Posterior vena cava (tissue), 2 donors: ENCODE data around the gene MYRF. TPM values are rescaled to one million over a fixed set of nuclear protein-coding genes. Genes with fewer than 3 reads are reported as not detected.

Experiments
- DNase-seq: peaks from one replicate; pipeline ENCODE4 v3.0.0-alpha.2; 2020; ENCODE audit warnings: low spot score
- intact Hi-C, 2 donors: fragments of 100-400 bp; cut with DNase I; formaldehyde crosslinking; loops; one replicate each; pipeline versions ENCODE4 v1.14.1 to v1.14.2; 2022 to 2023
- total RNA-seq, 2 donors: library from RNA; stranded (reverse); fragmentation: NEBNext Ultra II Directional; extraction: Animal tissue kit (Norgen Biotek cat#: 25700); gene quantifications; one replicate each; pipeline ENCODE4 v1.2.1, GENCODE V29; 2021
- donor health status: DM: yes; HTN: yes; CAD: no.
- donor health status: DM: yes; HTN: yes; CAD: no.

MYRF gene
- total RNA-seq, 2 donors from 2014 or later: 3.1 to 3.7 TPM

DNA sequence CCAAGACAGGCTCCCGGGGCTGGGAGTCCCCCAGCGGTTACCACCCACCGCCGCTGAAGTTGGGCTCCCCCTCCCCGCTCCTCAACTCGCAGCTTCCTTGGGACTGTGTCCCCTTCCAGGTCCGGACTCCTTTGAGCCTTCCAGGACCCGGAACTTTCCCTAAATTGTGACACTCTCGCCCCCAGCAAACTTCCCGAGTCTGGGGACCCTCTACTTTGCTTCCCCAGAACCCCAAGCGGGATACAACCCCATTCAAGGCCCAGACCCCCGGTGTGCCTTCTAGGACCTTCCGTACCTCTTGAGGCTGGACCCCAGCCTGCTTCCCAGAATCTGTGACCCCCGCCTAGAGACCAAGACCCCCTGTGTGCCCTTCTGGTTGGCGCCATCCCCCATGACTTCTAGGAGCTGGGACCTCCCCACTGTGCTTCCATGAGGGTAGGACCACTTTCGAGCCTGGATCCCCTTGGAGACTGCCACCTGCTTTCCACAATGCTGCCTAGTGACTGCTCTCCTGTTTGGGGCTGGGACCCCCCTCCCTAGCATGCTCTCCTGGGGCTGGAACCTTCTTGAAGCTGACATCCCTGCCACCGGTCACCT is 587 bp downstream of the MYRF start:
- no peak for DNase-seq
- intact Hi-C loops: no loop called here

DNA sequence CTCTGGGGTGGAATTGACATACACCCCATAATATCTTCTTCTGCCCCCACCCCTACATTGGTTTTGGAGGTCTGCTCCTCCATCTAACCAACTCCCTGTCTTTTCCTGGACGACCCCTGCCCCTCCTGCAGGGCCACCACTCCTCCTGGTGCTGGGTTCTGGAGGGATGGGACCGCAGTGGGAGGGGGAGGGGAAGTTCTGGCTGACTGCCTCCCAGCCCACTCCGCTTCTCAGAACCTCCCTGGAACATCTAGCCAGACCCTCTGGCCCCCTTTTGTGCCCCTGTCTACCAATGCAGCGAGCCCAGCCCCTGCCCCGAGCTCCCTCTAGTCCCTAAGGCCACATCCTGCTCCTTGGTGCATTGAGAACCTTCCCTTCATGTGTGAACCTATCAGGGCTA is 1.2 kb downstream of the MYRF start:
- DNase-seq: no peak
- intact Hi-C loops: no loop called here

DNA sequence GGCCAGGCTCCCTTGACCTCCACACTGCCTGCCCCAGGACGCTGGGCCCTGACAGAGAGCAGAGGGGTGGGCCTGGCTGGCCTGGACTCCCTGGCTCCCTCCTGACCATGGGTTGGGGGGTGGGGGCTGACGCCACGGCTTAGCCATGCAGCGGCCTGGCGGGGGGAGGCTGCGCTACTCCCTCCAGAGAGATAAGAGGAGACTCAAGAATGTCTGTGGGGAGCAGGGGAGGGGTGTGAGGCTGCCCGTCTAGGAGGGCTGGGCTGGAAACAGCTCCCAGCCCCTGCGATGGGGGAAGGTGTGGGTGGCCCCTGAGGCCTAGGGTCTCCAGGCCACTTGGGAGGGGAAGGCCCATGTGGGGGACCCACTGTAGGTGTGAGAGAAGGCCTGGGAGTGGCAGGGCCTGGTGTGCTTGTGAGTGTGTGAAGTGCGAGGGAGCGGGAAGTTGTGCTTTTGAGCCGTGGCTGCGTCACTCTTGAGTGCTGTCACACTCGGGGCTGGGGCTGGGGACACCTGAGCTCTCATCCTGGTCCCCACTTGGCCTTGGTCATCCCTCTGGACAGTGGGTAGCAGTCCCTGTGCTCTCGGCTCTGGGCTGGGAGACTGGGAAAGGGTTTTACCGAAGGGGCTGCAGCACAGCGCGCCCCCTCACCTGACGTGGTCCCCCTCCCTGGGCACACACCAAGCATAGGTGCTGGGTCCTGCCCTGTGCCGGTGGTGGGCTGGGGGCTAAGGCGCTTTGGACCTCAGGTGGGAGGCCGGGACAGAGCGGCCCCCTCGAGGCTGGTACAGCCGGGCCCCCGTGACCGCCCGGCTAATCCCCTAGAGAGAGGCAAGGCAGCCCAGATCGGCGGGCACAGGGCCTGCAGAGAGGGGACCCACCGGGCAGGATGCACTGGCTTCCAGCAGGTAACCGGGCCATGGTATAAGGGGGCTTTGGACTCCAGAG is 2.4 kb downstream of the MYRF start:
- DNase-seq: no peak
- intact Hi-C loops: no loop called here

DNA sequence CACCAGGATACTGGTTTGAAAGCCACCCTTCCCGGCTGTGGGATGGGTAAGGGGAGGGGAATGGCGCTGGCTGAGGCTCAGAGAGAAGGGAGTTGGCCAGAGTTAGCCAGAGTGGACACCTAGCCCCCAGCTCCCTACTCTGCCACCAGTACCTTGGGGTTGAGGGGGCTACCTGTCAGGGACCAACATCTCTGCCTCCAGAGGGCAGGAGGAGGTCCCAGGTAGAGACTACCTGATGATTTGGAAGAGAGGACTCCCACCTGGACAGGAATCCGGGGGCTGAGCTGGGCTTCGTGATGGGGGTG is 3.7 kb downstream of the MYRF start:
- DNase-seq: no peak
- intact Hi-C loops: loop anchor here in 1 of 2 donors (1.0 kb wide), 1 partner anchor 26 kb away; no protein-coding TSS in a partner anchor

DNA sequence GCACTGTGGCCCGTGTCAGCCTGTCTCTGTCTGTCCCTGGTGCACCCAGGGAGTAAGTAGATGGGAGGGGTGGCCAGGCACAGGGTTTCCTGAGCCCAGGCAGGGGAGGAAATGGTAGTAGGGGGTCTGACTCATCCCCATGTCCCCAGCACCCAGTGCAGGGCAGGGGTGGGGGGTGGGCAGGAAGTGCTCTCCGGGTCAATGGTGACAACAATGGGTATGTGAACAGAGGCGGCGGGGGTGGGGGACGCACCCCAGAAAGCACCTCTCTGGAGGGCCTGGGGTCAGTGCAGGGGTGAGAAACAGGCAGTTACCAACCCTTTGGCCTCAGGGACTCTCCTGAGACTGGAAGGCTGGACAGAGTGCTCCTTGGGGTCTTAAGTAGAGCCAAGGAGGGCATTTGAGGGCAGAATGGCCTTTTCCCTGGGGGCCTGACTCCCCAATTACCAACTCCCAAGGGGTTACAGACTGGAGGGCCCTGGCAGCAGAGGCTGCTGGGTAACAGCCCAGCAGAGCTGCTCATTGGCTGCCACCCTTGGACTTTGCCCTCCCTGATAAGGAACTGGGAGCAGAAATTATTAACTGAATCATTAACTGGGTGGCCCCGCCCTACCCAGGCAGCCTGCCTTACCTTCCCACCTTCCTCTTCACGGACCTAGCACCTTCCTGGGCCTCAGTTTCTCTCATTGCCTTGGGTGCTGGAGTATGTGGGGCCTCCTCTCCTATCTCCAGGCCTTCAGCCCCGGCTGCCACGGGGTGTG is 4.2 kb downstream of the MYRF start:
- intact Hi-C loops: loop anchor here in 1 of 2 donors (1.0 kb wide), 1 partner anchor 26 kb away; no protein-coding TSS in a partner anchor
- DNase-seq: no peak

DNA sequence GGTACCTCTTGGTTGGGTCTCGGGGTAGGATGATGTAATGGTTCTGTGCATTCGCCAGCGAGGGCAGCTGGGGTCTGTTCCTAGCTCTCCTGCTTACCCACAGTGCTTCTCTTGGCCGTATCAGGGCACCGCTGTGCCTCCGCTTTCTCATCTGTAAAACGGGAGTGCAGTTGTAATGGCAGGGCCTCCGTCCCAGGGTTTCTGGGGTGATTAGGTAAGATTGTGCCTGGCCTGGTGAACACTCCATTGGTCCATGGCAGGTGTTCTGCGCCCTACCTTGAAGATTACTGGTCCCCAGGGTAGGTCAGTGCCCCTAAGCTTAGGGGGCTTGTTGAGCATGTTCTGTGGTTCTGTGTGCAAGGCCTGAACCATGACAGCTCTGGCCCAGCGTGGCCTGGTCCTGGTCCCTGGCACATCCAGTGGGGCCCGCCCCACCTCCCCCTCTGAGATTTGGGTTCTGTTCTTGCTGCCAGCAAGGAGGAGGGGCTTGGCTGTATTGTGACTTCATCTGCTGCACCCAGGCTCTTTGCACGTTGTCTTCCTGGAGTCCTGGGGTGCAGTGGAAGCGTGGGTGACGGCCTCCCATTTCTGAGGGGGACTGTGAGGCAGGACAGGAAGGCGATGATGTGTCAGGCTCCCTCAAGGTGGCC is 4.9 kb downstream of the MYRF start:
- intact Hi-C loops: no loop called here
- DNase-seq: no peak

DNA sequence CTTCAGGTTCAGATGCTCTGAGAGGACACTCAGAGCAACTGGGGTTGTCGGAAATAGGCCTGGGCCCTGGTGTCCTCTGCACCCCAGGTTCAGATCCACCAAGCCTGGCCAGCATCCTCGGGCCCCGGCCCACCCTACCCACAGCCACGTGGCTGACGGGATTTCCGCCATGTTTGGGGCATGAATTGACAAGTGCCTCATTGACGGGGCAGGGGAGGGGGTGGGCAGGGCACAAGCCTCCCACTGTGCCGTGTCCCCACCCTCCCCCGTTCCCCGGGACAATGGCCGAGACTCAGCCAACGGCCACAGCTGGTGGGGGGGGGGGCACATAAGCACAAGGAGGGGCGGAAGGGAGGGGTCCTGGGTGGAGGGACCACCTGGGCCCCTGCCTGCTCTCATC is 8.5 kb downstream of the MYRF start:
- DNase-seq: no peak
- intact Hi-C loops: no loop called here

DNA sequence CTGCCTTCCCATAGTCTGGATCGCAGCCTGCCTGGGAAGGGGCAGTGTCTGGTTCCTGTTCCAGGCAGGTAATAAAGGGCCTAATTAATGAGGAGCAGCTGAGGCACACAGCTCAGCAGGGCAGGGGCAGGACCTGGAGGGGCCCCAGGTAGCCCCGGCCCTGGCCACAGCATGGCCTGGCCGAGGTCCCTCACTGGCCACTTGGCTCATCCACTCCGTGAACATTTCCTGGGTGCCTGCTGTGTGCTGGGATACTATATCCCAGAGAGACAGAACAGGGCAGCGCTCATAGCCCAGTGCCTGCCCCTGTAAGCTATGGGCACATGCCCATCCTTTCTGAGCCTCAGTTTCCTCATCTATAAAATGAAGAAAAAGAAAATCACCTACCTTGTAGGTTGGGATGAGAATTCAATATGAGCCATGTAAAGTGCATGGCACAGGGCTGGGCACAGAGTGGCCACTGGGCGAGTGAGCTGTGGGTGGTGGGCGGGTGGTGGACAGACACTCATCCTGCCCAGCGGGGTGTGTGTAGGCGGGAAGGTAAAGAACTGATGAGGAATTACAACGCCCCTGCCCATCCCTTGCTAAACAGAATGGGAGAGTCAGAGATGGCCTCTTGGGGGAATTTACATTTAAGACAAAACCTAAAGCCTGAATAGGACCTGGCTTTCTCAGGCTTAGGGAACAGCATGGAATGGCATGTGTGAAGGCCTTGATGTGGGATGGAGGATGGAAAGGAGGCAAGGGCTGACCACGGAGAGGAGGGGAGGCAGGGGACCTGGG is 9.2 kb downstream of the MYRF start:
- intact Hi-C loops: no loop called here
- DNase-seq: no peak

DNA sequence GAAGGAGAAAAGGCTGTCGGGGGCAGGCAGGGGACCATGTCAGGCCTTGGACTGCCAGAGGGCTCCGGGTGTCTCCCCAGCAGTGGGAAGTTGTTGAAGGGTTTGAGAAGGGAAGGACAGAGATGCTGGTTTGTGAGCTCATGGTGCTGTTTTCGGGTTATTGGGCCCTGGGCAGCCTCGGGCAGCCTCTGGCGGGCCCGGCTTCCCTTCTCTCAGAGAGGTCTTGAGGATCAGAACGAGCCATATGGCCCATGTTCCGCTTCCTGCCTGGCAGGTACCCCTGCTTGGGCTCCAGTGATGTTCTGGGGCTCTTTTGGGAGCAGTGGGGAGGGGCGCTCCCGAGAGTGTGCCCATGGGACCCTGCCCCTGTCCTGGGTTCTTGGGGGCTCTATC is 9.8 kb downstream of the MYRF start:
- intact Hi-C loops: no loop called here

DNA sequence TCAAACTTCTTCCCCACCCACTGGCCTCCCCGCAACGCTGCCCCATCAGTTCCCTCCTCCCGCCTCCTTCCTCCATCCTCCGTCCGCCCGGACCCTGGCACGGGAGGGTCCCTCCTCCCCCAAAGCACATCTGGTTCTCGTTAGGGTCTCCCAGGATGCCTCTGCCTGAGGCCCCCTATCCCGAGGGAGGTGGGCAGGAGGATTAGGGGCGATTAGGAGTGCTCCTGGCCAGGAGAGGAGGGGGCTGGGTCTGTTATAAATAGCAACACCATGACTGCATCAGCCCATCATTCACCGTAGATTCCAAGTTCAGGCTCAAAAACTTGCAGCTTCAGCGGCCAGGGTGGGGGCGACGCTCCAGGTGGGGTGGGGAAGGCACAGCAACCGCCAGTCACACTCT is 10.4 kb downstream of the MYRF start:
- DNase-seq: no peak
- intact Hi-C loops: no loop called here

More for the DNA sequence above, 9.8 kb downstream of the MYRF start:
- no peak for DNase-seq

DNA sequence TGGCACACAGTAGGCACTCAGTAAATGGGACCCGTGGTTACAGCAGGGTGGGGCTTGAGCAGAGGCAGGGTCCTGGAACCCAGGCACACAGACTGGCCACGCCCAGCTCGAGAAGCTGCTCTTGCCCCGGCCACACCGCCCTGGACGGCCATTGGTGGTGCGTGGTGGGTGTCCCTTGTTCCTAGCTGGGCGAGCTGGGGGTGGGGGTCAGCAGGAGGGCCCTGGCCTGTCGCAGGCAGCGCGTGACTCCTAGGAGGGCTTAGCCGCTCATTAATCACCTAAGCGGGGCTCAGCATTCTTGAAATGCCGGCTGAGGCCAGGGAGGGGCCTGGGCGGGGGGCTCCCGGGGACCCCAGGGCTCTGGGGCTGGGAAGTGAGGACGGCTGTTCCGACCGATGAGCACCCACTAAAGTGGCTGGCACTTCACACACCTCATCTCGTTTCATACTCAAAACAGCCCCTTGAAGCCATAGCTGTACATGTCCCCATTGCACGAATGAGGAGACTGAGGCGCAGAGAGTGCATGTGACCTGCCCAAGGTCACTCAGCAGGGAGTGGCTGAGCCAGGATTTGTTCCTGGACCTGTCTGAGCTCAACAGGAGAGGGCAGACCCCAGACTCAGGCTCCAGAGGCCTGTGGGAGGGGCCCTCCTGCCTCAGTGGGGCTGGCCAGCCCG is 11.6 kb downstream of the MYRF start:
- intact Hi-C loops: no loop called here
- no peak for DNase-seq

DNA sequence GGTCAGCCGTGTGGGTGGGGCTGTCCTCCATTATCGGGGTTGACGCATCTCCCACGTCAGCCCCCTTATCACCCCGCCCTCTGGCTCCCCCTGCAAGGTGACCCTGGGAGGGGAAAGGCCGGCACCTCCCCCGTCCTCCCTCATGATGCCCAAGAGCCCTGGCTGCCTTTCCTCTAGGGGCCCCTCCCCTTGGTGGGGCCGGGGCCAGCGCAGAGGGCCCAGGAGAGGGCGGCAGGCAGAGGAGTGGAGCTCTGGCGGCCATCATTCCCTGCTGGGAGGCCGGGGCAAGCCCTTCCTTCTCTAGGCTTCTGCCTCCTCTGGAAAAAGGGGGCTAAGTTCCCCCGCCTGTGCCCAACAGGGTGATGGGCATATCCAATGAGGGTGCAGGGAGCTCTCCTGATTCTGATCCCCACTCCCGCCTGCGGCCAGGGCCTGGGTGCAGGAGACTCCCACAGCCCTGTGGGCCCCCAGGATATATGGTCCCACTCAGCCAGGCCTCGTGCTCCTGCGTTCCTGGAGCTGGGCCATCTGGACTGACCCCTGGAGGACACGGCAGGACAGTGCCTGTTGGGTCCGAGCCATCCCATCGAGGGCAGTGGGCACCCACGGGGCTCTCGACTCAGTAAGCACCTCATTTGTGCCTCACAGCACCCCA is 12.3 kb downstream of the MYRF start:
- intact Hi-C loops: no loop called here
- no peak for DNase-seq

DNA sequence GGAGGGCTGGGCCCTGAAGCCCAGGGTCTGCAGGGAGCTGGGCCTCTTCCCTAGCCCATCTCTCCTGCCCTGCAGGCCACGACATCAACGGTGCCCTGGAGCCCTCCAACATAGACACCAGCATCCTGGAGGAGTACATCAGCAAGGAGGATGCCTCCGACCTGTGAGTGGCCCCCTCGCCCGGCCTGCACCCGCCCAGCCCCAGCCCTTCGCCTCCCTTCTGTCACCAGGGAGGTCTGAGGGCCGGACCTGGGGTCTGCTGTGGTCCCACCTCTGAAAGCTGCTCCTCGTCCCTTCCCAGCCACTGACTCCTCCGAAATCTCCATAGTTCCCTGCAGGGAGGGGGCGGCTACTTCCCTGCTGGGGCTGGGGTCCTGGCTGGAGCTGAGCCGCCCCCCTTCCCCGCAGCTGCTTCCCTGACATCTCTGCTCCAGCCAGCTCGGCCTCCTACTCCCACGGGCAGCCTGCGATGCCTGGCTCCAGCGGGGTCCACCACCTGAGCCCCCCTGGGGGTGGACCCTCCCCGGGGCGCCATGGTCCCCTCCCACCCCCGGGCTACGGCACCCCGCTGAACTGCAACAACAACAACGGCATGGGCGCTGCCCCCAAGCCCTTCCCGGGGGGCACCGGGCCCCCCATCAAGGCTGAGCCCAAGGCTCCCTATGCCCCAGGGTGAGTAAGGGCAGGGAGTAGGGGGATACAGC is 13.3 kb downstream of the MYRF start:
- intact Hi-C loops: no loop called here
- DNase-seq: no peak

DNA sequence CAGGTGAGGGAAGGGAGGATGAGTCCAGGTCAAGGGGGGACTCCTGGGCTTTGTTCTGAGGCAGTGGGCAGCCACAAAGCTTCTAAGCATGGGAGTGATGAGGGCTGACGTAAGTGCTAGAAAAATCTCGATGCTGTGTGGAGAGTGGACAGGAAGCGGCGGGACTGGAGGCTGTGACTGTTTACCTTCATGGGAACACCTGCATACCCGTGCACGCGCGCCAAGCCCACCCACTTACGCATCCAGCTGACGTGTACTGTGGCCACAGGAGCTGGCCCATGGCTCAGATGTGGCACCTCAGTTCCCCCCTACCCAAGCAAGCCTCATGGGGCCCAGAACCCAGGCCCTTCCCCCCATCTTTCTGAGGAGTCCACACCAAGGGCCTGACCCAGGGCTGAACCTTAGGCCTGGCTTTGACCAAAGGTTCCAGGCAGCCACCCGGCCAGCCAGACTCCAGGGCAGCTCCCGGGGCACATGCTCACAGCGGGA is 14.0 kb downstream of the MYRF start:
- DNase-seq: no peak
- intact Hi-C loops: no loop called here

DNA sequence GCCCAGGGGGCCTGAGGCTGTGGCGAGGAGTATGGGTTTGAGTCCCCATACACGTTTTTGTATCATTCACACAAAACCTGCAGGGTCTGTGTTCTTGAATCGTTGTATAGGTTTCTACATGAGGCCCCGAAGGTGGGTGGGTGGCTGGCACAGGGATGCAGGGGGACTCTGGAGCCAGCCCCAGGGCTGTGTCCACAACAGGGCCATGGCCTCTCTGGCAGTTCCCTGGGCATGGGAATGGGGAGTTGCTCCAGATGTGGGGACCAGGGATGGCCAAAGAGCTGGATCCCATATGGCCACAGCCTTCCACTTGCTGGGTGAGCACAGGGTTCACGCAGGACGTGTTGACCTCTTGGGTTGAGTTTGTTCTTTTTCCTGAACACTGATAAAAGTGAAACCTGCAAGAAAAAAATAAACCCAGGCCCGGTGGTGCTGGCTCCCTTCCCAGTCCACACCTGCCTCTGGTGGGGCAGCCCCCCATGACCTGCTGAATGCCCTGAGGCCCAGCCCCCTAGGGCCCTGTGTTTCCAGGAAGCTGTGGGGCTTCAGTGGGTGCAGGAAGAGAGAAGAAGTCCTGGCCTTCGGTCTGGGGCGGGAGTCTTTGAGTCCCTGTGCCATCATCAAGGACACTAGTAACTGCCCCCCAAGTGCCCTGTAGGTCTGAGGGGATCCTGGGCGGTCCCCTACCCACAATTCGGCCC is 16.1 kb downstream of the MYRF start:
- intact Hi-C loops: no loop called here
- DNase-seq: no peak

DNA sequence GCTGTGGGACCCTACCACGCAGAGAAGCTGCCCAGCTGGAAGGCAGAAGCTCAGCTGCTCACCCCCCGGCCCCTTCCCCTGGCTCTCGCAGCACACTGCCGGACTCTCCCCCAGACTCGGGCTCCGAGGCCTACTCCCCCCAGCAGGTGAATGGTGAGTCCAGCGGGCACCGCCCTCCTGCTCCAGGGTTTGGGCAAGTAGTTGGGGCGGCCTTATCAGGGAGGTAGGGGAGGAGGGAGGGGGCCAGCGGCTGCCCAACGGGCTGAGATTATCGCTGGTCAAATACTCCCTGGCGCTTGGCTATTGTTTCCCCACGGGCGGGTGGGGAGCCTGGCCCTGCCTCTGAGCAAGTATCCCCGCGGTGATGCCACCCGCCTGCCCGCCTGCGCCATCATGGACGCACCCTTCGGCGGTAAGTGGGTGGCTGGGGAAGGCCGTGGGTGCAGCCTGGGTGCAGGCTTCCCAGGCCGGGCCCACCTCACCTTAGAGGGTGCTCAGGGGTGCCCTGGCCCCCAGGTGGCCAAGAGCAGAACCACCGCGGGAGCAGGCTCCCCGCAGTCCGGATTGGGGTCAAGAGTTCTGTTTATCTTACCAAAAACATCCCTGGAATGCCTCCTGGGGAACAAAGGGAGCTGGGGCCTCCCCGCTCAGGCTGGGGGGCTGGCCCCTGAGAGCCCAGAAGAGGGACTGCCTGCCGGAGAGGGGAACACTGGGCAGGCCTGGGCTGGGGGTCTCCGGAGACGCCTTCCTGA is 16.9 kb downstream of the MYRF start:
- DNase-seq: no peak
- intact Hi-C loops: no loop called here
